Bone marrow (tissue), 2 donors: ENCODE data around the gene ACER3.
A peak's percentile ranks its signal among the peaks of the same experiment; 100 is the strongest.
"Not testable (repeated sequence)": the region's sequence is repeated elsewhere in the genome, so short reads cannot be mapped to it uniquely, and the experiment has no call there.

Source experiments
- DNase-seq, 2 donors: peaks; one replicate each; lab custom pipeline; 2025; lab: John Stamatoyannopoulos, UW

The ACER3 gene

DNA sequence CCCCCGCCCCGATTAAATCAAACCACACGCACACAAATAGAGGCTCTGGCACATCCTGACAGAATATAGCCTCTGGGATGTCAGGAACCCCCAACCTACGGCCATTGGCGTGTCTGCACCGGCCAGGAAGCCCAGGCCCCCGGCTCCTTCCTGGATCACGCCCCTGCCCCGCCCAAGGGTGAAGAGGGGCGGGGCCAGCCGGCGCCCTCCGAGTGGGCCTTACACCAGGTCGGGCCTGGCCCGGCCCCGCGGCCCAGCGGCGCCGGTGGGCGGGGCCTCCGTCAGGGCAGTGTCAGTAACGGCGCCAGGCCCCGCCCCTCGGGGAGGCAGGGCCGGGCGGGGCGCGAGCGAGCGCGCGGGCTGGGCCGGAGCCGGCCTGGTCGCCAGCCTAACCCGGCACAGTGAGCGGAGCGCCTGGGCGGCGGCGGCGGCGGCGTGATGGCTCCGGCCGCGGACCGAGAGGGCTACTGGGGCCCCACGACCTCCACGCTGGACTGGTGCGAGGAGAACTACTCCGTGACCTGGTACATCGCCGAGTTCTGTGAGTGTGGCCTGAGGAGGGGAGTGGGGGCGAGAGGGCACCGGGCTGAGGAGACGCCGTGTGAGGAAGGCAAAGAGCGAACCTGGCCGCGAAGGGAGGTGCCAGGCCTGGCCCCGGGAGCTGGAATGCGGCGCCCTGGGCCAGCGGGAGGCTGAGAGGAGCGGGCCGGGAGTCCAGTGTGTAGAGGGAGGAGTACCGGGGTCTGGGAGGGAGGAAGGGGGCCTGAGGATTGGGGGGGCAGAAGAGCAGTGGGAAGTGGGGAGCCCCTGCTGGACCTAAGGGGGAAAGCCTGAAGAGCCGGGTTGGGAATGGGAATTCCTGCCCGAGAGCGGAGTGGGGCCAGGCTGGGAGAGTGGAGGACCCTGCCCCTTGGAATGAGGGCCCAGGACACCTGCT lies at the start of gene ACER3:
TSS of gene ACER3 (plus strand) at position 380 of the 937 bp plus-strand sequence. CDS start at position 439, 59 bp downstream.
- DNase-seq: peak; percentile 60 to 70

DNA sequence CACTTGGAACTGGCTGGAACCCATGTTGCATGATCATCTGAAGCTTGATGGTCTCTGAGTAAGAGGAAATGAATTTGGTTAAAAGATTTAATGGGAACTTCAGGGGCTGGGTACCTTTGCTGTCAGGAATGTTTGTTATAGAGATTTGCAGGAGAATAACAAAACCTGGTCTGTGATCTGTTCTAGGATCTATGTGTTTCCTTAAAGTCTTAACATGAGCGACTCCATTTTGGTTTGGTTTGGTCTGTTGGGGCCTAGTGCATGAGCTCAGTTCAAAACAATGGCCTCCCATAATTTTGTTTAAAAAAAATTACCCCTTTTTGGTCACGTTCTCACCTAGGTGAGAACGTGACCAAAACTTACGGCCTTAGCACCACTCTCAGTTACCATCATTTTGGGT lies 49.5 kb upstream of the ACER3 start:
- no peak for DNase-seq

- DNase-seq: no peak
Measured at GRCh38 chr11:76814414-76814813, 46.3 kb upstream of the ACER3 start.

DNA sequence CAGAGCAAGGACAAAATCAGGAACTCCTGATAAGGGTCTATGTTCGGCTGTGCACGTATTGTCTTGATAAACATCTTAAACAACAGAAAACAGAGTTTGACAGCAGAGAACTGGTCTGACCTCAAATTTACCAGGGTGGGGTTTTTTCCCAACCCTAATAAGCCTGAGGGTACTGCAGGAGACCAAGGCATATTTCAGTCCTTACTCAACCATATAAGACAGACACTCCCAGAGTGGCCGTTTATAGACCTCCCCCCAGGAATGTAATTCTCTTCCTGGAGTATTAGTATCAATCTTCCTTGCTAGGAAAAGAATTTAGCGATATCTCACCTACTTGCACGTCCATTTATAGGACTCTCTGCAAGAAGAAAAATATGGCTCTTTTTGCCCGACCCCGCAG lies 45.0 kb upstream of the ACER3 start:
- DNase-seq: not testable (repeated sequence)

GRCh38 chr11:76820184-76820566 lies 40.5 kb upstream of the ACER3 start:
- no peak for DNase-seq

DNA sequence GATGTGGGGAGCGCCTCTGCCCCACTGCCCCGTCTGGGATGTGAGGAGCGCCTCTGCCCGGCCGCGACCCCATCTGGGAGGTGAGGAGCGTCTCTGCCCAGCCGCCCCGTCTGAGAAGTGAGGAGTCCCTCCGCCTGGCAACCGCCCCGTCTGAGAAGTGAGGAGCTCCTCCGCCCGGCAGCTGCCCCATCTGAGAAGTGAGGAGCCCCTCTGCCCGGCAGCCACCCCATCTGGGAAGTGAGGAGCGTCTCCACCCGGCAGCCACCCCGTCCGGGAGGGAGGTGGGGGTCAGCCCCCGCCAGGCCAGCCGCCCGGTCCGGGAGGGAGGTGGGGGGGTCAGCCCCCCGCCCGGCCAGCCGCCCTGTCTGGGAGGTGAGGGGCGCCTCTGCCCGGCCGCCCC lies 39.3 kb upstream of the ACER3 start:
- DNase-seq: not testable (repeated sequence)

DNA sequence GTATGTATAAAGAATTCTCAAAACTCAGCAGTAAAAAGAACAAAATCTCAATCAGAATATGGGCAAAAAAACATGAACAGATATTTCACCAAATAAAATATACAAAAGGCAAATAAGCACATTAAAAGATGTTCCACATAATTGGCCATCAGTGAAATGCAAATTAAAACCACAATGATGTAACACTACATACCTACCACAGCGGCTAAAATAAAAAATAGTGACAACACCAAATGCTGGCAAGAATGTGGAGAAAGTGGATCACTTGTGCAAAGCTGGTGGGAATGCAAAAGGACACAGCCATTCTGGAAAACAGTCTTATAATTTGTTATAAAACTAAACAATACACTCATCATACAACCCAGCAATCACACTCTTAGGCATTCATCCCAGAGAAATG lies 38.3 kb upstream of the ACER3 start:
- no peak for DNase-seq

DNA sequence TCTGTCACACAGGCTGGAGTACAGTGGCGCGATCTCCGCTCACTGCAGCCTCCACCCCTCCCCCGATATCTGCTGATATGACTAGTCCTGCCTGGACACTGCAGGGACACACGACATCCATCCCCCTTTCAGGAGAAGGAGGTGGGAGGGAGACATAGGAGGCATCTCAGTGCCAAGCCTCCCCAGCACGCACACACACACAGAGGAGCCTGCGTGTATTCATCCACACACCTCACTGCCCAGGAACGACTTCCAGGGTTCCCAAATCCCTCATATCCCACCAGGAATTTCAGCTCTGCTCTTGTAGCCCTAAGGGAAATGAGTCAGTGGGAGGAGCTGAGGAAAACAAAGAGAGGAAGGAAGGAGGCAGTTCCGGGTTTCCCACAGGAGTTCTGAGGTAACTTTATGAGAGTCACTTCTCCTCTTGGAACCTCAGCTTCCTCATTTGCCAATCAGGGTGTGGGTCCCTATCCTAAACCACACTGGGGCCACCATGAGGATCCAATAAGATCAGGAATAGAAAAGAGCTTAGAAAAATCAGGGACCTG lies 37.2 kb upstream of the ACER3 start:
- DNase-seq: no peak

DNA sequence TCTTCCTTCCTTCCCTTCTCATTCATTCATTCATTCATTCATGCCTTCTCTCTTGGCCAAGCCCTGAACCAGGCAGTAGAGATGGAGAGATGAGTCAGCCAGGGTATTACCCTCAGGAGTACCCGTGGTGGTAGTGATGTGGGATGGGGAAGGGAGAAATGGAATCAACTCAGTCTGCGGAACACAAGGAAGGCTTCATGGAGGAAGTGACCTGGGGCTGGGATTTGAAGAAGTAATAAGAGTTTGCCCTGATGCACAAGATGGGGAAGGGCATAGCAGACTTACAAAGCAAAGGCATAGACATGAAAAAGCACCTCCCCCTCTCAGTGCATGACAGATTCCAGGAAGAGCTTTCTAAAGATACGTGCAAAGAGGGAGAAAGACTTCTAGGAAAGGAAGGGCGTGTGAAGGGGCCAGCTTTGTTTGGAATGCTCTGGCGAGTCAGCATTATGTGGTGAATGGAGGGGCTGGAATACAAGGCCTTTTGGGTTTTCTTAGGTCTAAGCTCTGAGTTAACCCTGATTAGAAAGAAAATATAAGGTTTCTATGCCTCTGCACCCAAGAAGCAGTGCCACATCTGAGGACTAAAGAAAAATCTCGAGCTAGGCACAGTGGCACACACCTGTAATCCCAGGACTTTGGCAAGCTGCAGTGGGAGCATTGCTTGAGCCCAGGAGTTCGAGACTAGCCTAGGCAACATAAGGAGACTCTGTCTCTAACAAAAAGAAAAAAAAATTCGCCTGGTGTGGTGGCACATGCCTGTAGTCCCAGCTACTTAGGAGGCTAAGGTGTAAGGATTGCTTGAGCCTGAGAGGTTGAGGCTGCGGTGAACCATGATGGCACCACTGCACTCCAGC lies 36.4 kb upstream of the ACER3 start:
- no peak for DNase-seq

GRCh38 chr11:76824980-76825725 lies 35.6 kb upstream of the ACER3 start:
- no peak for DNase-seq

DNA sequence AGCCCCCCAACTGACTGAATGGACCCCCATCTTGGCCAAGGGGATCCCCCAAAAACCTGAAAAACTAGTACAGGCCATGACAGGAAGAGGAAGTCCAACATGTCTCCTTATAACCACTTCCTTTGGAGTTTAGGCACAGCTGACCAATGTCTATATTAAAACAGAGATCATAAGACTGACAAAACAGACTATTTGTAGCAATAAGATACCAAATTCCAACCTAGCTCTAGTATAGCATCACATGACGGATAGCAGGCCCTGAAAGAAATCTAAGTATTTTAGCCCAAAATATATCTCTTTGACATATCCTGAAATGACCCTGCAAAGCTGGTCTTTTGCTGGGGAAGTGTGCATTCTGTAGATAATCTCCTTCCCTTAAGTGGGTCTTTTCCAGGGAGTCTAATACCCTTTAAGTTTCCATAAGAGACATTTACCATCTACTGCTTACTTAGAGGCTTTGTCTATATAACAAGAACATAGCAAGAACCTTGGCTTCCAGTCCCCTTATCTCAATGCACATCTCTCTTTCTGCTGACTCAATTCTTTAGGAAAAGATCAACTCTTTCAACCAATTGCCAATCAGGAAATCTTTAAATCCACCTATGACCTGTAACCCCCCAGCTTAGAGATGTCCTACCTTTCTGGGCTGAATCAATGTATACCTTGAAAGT lies 34.9 kb upstream of the ACER3 start:
- DNase-seq: no peak

GRCh38 chr11:76826508-76826907 lies 34.2 kb upstream of the ACER3 start:
- not testable (repeated sequence) for DNase-seq

DNA sequence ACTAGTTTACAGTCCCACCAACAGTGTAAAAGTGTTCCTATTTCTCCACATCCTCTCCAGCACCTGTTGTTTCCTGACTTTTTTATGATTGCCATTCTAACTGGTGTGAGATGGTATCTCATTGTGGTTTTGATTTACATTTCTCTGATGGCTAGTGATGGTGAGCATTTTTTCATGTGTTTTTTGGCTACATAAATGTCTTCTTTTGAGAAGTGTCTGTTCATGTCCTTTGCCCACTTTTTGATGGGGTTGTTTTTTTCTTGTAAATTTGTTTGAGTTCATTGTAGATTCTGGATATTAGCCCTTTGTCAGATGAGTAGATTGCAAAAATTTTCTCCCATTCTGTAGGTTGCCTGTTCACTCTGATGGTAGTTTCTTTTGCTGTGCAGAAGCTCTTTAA lies 33.7 kb upstream of the ACER3 start:
- DNase-seq: not testable (repeated sequence)

GRCh38 chr11:76830639-76831327 lies 29.9 kb upstream of the ACER3 start:
- no peak for DNase-seq

DNA sequence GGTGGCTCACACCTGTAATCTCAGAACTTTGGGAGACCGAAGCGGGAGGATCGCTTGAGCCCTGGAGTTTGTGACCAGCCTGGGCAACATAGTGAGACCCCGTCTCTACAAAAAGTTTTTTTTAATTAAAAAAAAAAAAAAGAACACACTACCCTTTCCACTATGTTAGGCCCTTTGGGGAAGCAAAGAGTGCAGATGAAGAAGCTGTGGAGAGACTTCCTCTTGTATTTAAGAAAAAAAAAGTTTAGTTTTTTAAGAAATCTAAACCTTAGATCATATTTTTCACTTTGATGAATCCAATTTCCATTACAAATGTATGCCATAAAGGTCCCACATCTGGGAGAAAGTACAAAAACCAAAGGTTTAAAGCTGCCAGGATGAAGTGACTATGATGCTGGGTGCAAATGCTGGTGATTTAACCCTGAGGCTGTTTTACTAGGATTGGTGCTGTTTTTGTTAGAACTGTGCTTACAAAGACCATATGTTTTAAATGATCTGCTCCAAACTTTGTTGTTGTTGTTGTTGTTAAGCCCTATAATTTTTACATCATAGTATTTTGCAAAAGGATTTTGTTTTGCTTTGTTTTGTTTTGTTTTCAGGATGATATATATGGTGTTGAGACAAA lies 28.9 kb upstream of the ACER3 start:
- DNase-seq: no peak

DNA sequence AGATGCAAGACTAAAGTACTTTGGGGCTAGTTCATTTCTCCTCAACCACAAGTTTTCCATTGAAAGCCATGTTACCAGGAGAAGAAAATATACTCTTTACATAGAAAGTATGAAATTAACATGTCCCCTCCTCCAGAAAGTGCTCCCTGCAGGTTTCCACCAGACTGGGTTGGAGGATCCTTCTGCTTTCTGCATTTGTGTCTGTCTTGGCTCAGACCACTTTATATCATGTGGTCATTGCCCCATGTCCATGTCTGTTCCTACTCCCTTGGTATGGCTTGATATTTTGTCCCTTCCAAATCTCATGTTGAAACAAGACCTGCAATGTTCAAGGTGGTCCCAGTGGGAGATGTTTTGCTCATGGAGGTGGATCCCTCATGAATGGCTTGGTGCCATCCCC lies 28.4 kb upstream of the ACER3 start:
- no peak for DNase-seq

DNA sequence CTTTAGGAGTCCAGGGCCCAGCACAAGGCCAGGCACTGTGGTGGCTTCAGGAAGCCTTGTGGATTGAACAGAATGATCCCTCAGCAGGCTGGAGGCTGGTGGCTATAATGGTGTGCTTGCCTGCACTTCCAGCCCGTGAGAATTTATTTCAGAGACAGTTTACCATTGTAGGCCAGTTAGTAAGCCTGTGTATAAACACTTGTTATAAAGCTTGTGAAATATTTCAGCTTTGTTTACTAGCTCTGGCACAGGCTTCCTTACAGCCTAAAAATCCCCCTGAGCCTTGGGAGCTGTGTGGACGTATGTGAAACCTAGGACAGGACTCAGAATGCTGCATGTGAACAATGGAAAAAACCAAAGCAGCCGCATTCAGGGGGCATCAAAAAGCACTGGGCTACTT lies 26.6 kb upstream of the ACER3 start:
- DNase-seq: no peak

DNA sequence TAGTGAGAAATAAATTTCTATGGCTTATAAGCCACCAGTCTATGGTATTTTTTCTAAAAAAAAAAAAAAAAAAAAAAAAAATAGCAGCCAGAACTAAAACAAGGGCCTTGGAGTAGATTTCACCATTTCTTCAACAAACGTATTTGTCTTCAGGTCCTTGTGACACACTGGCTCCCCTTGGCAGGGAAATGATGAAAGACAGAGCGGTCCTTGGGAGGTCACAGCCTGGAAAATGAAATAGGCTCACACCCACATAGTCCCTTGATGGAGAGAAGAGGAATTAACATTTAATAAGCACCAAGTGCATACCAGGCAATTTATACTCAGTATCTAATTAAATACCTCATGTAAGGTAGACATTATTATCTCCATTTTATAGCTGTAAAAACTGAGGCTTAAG lies 25.7 kb upstream of the ACER3 start:
- DNase-seq: no peak

- DNase-seq: no peak
Measured at GRCh38 chr11:76835928-76836612, 24.6 kb upstream of the ACER3 start.
